Right atrium auricular region (tissue), 2 donors: ENCODE data around the gene THSD7A. TPM values are rescaled to one million over a fixed set of nuclear protein-coding genes. Genes with fewer than 3 reads are reported as not detected.
"Not testable (repeated sequence)": the region's sequence is repeated elsewhere in the genome, so short reads cannot be mapped to it uniquely, and the experiment has no call there.

Source experiments
- DNase-seq: peaks from one replicate; pipeline ENCODE4 v3.0.0-alpha.2; 2019; ENCODE audit warnings: low spot score
- H3K27ac ChIP-seq, 2 donors: fragments of 200-600 bp; sonication (generic); 1 replicate in 1 of 2; 2 replicates in 1 of 2; pipeline ENCODE4 v1.5.1; 2016 to 2019
- H3K27me3 ChIP-seq, 2 donors: fragments of 200-600 bp; sonication (generic); one replicate each; pipeline versions ENCODE4 v1.5.1 to v1.6.0; 2017 to 2019
- H3K36me3 ChIP-seq: fragments of 200-600 bp; sonication (generic); one replicate; pipeline ENCODE4 v1.5.1; 2016
- H3K4me1 ChIP-seq, 2 donors: fragments of 200-600 bp; sonication (generic); one replicate each; pipeline versions ENCODE4 v1.5.1 to v1.6.0; 2017 to 2019
- H3K4me3 ChIP-seq, 2 donors: fragments of 200-600 bp; sonication (generic); 1 replicate in 1 of 2; 2 replicates in 1 of 2; pipeline ENCODE4 v1.5.1; 2017 to 2019; ENCODE audit warnings: mild to moderate bottlenecking in 1 of 2, moderate library complexity in 1 of 2
- H3K9me3 ChIP-seq, 2 donors: fragments of 200-600 bp; sonication (generic); one replicate each; pipeline ENCODE4 v1.5.1; 2019
- CTCF ChIP-seq, 2 donors: fragments of 200-600 bp; sonication (generic); IDR thresholded peaks; one replicate each; pipeline ENCODE4 v1.5.1; 2019; ENCODE audit warnings: antibody characterized with exemption in 2 of 2
- total RNA-seq, 2 donors: library from RNA; depleted of rRNA; stranded (reverse); fragments of >200 nt; gene quantifications; one replicate each; pipeline ENCODE4 v1.1.0, GENCODE V29; 2016

The THSD7A gene
- total RNA-seq, 2 donors from 2014 or later = 0.85 to 2.9 TPM

- H3K9me3 ChIP-seq = no peaks in the 10 kb centered on the region
- DNase-seq = no peak
- H3K27ac ChIP-seq = no peak overlapping the region
- H3K27me3 ChIP-seq = no peaks in the 10 kb centered on the region
- no peak for TF ChIP-seq CTCF (IDR thresholded peaks at IDR 0.05)
- H3K4me1 ChIP-seq = no peaks in the 10 kb centered on the region
- H3K36me3 ChIP-seq = no peaks in the 10 kb centered on the region
- no peak overlapping the region for H3K4me3 ChIP-seq
Observed at GRCh38 chr7:11456574-11456973, 375.4 kb downstream of the THSD7A start.

- no peaks in the 10 kb centered on the region for H3K27me3 ChIP-seq
- no peaks in the 10 kb centered on the region for H3K9me3 ChIP-seq
- H3K4me1 ChIP-seq = no peaks in the 10 kb centered on the region
- no peak overlapping the region for H3K27ac ChIP-seq
- H3K36me3 ChIP-seq = no peaks in the 10 kb centered on the region
- no peak for DNase-seq
- TF ChIP-seq CTCF (IDR thresholded peaks at IDR 0.05) = no peak
- H3K4me3 ChIP-seq = no peak overlapping the region
Observed at GRCh38 chr7:11452476-11452875, 379.5 kb downstream of the THSD7A start.

- Histone ChIP-seq H3K27ac (no peak overlapping the region), H3K27me3 (no peaks in the 10 kb centered on the region), H3K9me3 (no peaks in the 10 kb centered on the region), H3K4me3 (no peak overlapping the region), H3K4me1 (no peaks in the 10 kb centered on the region), H3K36me3 (no peaks in the 10 kb centered on the region)
- no peak for TF ChIP-seq CTCF (IDR thresholded peaks at IDR 0.05)
- DNase-seq = no peak
Observed at GRCh38 chr7:11450281-11450680, 381.7 kb downstream of the THSD7A start.

GRCh38 chr7:11449316-11449715 is 382.7 kb downstream of the THSD7A start:
- Histone ChIP-seq H3K9me3 (no peaks in the 10 kb centered on the region), H3K27ac (no peak overlapping the region), H3K27me3 (no peaks in the 10 kb centered on the region), H3K4me1 (no peaks in the 10 kb centered on the region), H3K4me3 (no peak overlapping the region), H3K36me3 (no peaks in the 10 kb centered on the region)
- DNase-seq = no peak
- no peak for TF ChIP-seq CTCF (IDR thresholded peaks at IDR 0.05)

GRCh38 chr7:11448323-11448722 is 383.7 kb downstream of the THSD7A start:
- DNase-seq = no peak
- Histone ChIP-seq H3K4me1 (no peaks in the 10 kb centered on the region), H3K4me3 (no peak overlapping the region), H3K27me3 (no peaks in the 10 kb centered on the region), H3K36me3 (no peaks in the 10 kb centered on the region), H3K9me3 (no peaks in the 10 kb centered on the region), H3K27ac (no peak overlapping the region)
- no peak for TF ChIP-seq CTCF (IDR thresholded peaks at IDR 0.05)

GRCh38 chr7:11447106-11447505 is 384.9 kb downstream of the THSD7A start:
- Histone ChIP-seq H3K27me3 (no peaks in the 10 kb centered on the region), H3K9me3 (no peaks in the 10 kb centered on the region), H3K4me1 (no peaks in the 10 kb centered on the region), H3K36me3 (no peaks in the 10 kb centered on the region), H3K27ac (no peak overlapping the region), H3K4me3 (no peak overlapping the region)
- DNase-seq = no peak
- TF ChIP-seq CTCF (IDR thresholded peaks at IDR 0.05) = no peak

GRCh38 chr7:11443934-11444333 is 388.1 kb downstream of the THSD7A start:
- not testable (repeated sequence) for DNase-seq, H3K36me3 ChIP-seq, H3K27ac ChIP-seq, H3K4me1 ChIP-seq, H3K4me3 ChIP-seq, H3K27me3 ChIP-seq, H3K9me3 ChIP-seq
